ENCODE data around the gene DYRK1A. TPM values are rescaled to one million over a fixed set of nuclear protein-coding genes. Genes with fewer than 3 reads are reported as not detected.

The DYRK1A gene
- total RNA-seq, 1 experiment from 2014 or later, result 49.3 TPM

GRCh38 chr21:37574316-37574715, 207.7 kb downstream of the DYRK1A start:
- Histone ChIP-seq H3K27ac (ENCODE audit: low read depth, low read length) (no peak overlapping the region), H3K9me3 (ENCODE audit: control insufficient read depth in 1 of 2, insufficient read depth in 1 of 2, low read depth in 1 of 2, low read length in 2 of 2) (peaks cover 2 to 10% of the 10 kb centered on the region in 2 experiments; a peak in 1 of 4 replicates), H3K4me1 (ENCODE audit: control insufficient read depth in 1 of 2, insufficient read depth in 2 of 2, low read length in 2 of 2) (no peaks in the 10 kb centered on the region), H4K20me1 (ENCODE audit: insufficient read depth) (no peaks in the 10 kb centered on the region), H3K79me2 (ENCODE audit: insufficient read depth, low read length) (no peaks in the 10 kb centered on the region), H3K4me3 (replicated peaks in 1 of 2; ENCODE audit: low read depth in 1 of 2, low read length in 2 of 2) (no peak overlapping the region), H3K9ac (ENCODE audit: low read length) (no peak overlapping the region), H3K27me3 (ENCODE audit: insufficient read depth, low read length) (no peaks in the 10 kb centered on the region), H3K9me2 (ENCODE audit: insufficient read depth) (no peaks in the 10 kb centered on the region), H3K36me3 (ENCODE audit: control insufficient read depth in 1 of 2, insufficient read depth in 2 of 2, low read length in 2 of 2) (no peaks in the 10 kb centered on the region), H3K4me2 (ENCODE audit: low read length) (no peak overlapping the region), H2AFZ (ENCODE audit: low read depth, low read length, poor library complexity, severe bottlenecking) (no peak overlapping the region)
- ATAC-seq, result no peak
- no TSS peak for BruUV-seq (replicated peaks)
- no peak for TF ChIP-seq ZBTB33 (IDR thresholded peaks at IDR 0.05; ENCODE audit: extremely low read depth, insufficient replicate concordance, low read length)
- TF ChIP-seq POLR2AphosphoS5 (IDR thresholded peaks at IDR 0.05; ENCODE audit: low read depth, low read length), result no peak
- no peak for TF ChIP-seq FOSL1 (IDR thresholded peaks at IDR 0.05; ENCODE audit: low read depth)
- CTCF ChIA-PET, result no interaction called here
- RAD21 ChIA-PET (ENCODE audit: low non-redundant PET in 1 of 2, low total read pairs in 2 of 2, uncharacterized antibody in 2 of 2, unreplicated experiment in 2 of 2), result no interaction called here
- intact Hi-C loops (cut with micrococcal nuclease), result no loop called here
- POLR2A ChIA-PET, result interaction anchor here (0.9 kb wide), 1 partner anchor 10 kb away, joined by 3 read pairs; no protein-coding TSS in a partner anchor
- no peak for DNase-seq (ENCODE audit: low read depth, low spot score)

- ChIA-PET CTCF (no interaction called here), POLR2A (interaction anchor here (0.9 kb wide), 1 partner anchor 11 kb away, joined by 3 read pairs; no protein-coding TSS in a partner anchor), RAD21 (ENCODE audit: low non-redundant PET in 1 of 2, low total read pairs in 2 of 2, uncharacterized antibody in 2 of 2, unreplicated experiment in 2 of 2) (no interaction called here)
- no peak overlapping the region for H3K4me2 ChIP-seq (ENCODE audit: low read length)
- H3K4me3 ChIP-seq (replicated peaks in 1 of 2; ENCODE audit: low read depth in 1 of 2, low read length in 2 of 2), result no peak overlapping the region
- H2AFZ ChIP-seq (ENCODE audit: low read depth, low read length, poor library complexity, severe bottlenecking), result no peak overlapping the region
- no TSS peak for BruUV-seq (replicated peaks)
- H3K79me2 ChIP-seq (ENCODE audit: insufficient read depth, low read length), result no peaks in the 10 kb centered on the region
- no peak overlapping the region for H3K27ac ChIP-seq (ENCODE audit: low read depth, low read length)
- peaks cover 5 to 10% of the 10 kb centered on the region in 2 experiments; a peak in 1 of 4 replicates for H3K9me3 ChIP-seq (ENCODE audit: control insufficient read depth in 1 of 2, insufficient read depth in 1 of 2, low read depth in 1 of 2, low read length in 2 of 2)
- no peaks in the 10 kb centered on the region for H4K20me1 ChIP-seq (ENCODE audit: insufficient read depth)
- no peaks in the 10 kb centered on the region for H3K4me1 ChIP-seq (ENCODE audit: control insufficient read depth in 1 of 2, insufficient read depth in 2 of 2, low read length in 2 of 2)
- TF ChIP-seq EGR1 (IDR thresholded peaks at IDR 0.05; ENCODE audit: low read depth) (no peak), CBX3 (IDR thresholded peaks at IDR 0.05; ENCODE audit: low read depth) (no peak), ZBTB33 (IDR thresholded peaks at IDR 0.05; ENCODE audit: extremely low read depth, insufficient replicate concordance, low read length) (no peak), ATF3 (IDR thresholded peaks at IDR 0.05) (no peak), JUND (IDR thresholded peaks at IDR 0.05) (no peak), FOSL1 (IDR thresholded peaks at IDR 0.05; ENCODE audit: low read depth) (no peak), TCF7L2 (IDR thresholded peaks at IDR 0.05; ENCODE audit: borderline replicate concordance, extremely low read depth, insufficient read depth, insufficient read length) (no peak), ZNF274 (IDR thresholded peaks at IDR 0.05; ENCODE audit: low read depth, low read length) (no peak), CEBPB (IDR thresholded peaks at IDR 0.05; ENCODE audit: low read depth) (no peak), YY1 (IDR thresholded peaks at IDR 0.05; ENCODE audit: extremely low read depth, insufficient replicate concordance, low read depth, low read length) (no peak)
- H3K9me2 ChIP-seq (ENCODE audit: insufficient read depth), result no peaks in the 10 kb centered on the region
- intact Hi-C loops (cut with micrococcal nuclease), result no loop called here
- H3K36me3 ChIP-seq (ENCODE audit: control insufficient read depth in 1 of 2, insufficient read depth in 2 of 2, low read length in 2 of 2), result no peaks in the 10 kb centered on the region
- DNase-seq (ENCODE audit: low read depth, low spot score), result no peak
- no peak for ATAC-seq
- H3K27me3 ChIP-seq (ENCODE audit: insufficient read depth, low read length), result no peaks in the 10 kb centered on the region
- no peak overlapping the region for H3K9ac ChIP-seq (ENCODE audit: low read length)
These were observed 208.2 kb downstream of the DYRK1A start for GRCh38 chr21:37574751-37575150.
